GM21825 (cell line): ENCODE data around the gene LIPE.
"Not testable (repeated sequence)": the region's sequence is repeated elsewhere in the genome, so short reads cannot be mapped to it uniquely, and the experiment has no call there.

Experiments
- ATAC-seq: cut with Tn5 transposase; IDR thresholded peaks from one replicate; pipeline ENCODE4 v1.9.1; 2021; ENCODE audit warnings: mild to moderate bottlenecking, moderate library complexity; ENCODE audit not compliant: unreplicated experiment

LIPE gene

GRCh38 chr19:42427313-42427712 is at the start of gene LIPE:
LIPE (minus strand) TSS chr19:42427388; CDS start chr19:42427149, 239 bp downstream.
- no peak for ATAC-seq

GRCh38 chr19:42475366-42475765 is 48.2 kb upstream of the LIPE start:
- ATAC-seq: no peak

DNA sequence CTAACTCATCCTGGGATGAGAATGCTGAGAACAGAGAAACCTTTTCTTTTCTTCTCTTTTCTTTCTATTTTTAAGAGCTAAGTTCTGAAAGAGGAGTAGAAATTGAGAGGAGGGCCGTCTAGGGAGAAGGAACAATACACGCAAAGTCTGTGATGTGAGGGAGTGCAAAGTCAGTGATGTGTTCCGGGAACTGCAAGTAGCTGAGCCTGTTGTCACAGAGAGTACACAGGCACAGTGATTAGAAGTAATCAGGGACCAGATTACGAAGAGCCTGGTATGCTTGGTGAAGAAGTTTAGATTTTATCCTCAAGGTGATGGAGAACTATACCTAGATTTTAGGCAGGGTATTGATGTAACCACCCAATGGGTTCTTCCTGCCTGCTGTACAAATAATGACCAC is 47.6 kb upstream of the LIPE start:
- no peak for ATAC-seq

DNA sequence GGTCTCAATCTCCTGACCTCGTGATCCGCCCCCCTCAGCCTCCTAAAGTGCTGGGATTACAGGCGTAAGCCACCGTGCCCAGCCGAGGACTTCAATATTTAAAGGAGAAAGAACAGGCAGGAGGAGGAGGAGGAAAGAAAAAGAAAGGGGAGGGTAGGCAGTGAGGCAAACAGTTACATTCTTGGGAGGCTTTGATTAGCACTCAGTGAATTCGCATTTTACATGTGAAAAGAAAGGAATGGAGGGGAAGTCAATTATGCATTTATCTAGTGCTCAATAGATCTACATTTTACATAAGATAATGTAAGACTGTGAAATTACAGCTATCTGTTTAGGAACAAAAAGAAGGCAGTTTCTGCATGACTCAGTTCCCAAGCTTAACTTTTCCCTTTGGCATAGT is 46.5 kb upstream of the LIPE start:
- no peak for ATAC-seq

GRCh38 chr19:42472402-42473147 is 45.4 kb upstream of the LIPE start:
- ATAC-seq: no peak

GRCh38 chr19:42471554-42472249 is 44.5 kb upstream of the LIPE start:
- ATAC-seq: no peak

- ATAC-seq: no peak
These were observed 42.4 kb upstream of the LIPE start for GRCh38 chr19:42469311-42470235.

DNA sequence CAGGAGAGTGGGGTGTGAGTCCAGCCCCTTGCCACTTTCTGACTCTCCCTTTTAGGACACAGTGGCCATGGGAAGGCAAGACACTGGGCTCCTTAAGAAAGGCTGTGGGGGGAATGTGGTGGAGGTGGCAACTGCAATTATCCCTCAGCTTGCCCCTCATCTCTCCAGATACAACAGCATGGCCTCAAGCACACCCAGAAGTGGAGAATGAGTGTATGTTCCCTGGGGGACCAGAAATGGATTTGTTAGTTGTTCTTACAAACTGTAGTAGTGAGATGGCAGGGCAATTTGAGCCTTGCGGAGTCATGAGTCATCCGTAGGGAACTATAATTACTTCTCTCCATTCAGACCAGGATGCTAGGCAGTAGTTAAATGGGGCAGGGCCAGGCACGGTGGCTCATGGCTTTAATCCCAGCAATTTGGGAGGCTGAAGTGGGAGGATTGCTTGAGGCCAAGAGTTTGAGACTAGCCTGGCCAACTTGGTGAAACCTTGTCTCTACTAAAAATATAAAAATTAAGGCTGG is 41.1 kb upstream of the LIPE start:
- no peak for ATAC-seq

DNA sequence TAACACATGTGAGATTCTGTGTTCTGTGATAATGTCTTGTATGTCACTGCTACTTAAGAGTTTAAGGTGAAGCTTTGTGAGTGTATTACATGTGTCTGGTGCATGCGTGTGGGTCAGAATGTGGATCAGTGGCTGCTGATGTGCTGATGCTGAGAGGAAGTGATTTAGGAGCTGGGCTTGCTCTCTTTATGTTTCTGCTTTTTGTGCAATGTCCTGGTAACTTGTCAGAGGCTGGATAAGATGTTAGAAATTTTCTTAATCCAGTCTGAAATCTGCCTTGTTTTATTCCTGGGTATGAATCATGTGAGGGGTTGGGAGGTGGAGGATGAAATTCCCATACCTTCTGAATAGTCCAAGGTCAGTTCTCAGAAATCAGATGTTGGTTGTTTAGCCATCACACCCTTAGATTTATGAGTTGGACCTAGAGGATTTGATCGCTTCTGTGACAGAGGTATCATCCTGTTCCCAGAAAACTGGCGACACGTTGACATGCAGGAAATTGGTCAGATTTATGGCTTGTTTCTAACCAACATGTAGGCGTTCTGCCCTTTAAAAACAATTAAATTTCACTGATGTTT is 40.1 kb upstream of the LIPE start:
- ATAC-seq: no peak

- no peak for ATAC-seq
These were observed 39.5 kb upstream of the LIPE start for GRCh38 chr19:42466521-42467182.

- no peak for ATAC-seq
These were observed 38.7 kb upstream of the LIPE start for GRCh38 chr19:42465827-42466280.

GRCh38 chr19:42461700-42462324 is 34.6 kb upstream of the LIPE start:
- ATAC-seq: no peak

DNA sequence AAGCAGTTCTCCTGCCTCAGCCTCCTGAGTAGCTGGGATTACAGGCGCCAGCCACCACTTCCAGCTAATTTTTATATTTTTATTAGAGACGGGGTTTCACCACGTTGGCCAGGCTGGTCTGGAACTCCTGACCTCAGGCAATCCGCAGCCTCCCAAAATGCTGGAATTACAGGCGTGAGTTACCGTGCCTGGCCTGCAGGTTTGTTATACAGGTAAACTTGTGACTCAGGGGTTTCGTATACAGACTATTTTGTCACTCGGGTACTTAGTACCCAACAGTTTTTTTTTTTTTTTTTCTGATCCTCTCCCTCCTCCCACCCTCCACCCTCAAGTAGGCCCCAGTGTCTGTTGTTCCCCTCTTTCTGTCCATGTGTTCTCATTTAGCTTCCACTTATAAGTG is 34.0 kb upstream of the LIPE start:
- not testable (repeated sequence) for ATAC-seq

- ATAC-seq: no peak
These were observed 32.7 kb upstream of the LIPE start for GRCh38 chr19:42459926-42460325.

DNA sequence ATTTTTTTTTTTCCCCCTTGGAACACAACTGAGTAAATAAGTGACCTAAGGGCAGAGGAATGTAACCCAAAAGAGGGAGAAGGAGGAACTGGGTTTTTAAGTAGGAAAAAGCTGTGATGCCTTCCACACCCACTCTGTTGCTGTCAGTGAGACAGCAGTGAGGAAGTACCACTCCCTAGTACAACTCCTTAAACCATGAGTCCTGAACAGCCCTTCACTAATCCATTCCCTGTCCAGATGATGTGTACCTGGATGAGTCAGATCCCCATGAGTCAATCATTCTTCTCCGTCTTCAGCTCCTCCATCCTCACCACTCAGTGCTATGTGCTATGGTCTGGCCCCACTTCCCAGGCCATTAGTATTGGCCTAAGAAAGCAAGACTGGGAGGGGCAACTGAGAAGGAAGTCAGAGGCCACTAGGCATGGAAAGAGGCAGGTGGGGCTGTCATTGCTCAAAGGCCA is 28.5 kb upstream of the LIPE start:
- ATAC-seq: no peak

DNA sequence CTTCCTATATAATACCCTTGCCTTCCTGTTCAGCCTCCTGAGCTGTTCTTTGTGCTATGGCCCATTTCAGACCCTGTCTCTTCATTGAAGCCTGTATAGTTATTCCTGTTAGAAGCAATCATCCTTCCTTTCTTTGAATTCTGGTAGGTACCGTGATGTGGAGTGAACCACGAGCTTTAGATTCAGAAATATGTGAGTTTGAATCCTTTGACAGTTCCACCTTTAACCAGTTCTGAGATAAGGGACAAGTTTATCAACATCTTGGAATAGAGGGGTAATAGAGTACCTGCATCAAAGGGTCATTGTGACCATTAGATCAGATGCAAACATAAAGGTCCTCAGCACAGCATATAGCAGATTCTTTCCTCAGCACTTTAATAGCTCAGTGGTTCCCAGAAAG is 27.9 kb upstream of the LIPE start:
- ATAC-seq: no peak

- no peak for ATAC-seq
These were observed 25.4 kb upstream of the LIPE start for GRCh38 chr19:42452590-42452989.

DNA sequence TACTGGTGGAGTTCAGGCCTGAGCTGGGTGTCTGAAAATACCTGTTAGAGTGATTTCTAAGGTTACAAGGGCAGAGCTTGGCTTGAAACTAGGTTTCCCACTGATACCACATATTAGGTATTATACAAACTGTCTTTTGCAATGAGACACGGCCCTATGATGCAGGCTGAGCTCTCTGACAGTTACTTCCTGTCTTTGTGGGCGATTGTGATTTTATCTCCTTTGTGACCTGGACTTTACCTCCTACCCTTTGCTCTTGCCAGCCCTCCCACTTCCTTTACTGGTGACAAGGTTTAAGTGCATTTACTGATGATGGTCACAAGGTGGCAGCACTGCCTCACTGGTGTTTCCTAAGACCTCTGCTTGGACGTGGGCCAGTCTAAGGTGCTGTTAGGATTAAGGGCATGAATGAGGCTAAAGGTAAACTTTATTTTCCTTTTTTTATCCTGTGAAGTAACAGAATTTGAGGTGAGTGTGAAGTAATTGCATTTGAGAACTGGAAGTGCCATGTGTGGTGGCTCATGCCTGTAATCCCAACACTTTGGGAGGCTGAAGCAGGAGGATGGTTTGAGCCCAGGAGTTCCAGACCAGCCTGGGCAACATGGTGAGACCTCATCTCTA is 23.2 kb upstream of the LIPE start:
- peak; percentile 75 for ATAC-seq

GRCh38 chr19:42448306-42448705 is 21.1 kb upstream of the LIPE start:
- ATAC-seq: not testable (repeated sequence)
